A673 (cell line): ENCODE data around the gene SGCA. TPM values are rescaled to one million over a fixed set of nuclear protein-coding genes. Genes with fewer than 3 reads are reported as not detected.

Experiments
- BruUV-seq: library from RNA; stranded (reverse); fragments of 400-500 nt; replicated peaks from 2 replicates; lab custom pipeline; 2021; lab: Mats Ljungman, UMichigan
- CTCF ChIA-PET: fragments of 300-600 bp; sonication (Branson Sonifier 250); formaldehyde crosslinking; loops from one replicate; lab custom pipeline; 2022; ENCODE audit warnings: antibody characterized with exemption; lab: Charles Lee
- POLR2A ChIA-PET: fragments of 300-600 bp; sonication (Branson Sonifier 250); formaldehyde crosslinking; loops from one replicate; lab custom pipeline; 2022; ENCODE audit warnings: antibody characterized with exemption; ENCODE audit not compliant: low non-redundant PET; lab: Charles Lee
- DNase-seq: peaks from one replicate; pipeline ENCODE4 v3.0.0-alpha.2; 2015; ENCODE audit warnings: low spot score
- H3K27ac ChIP-seq: fragments of 200-600 bp; sonication (generic); 2 replicates; pipeline ENCODE4 v1.5.1; 2016; ENCODE audit warnings: mixed run types, low read depth, mild to moderate bottlenecking, mixed read lengths, antibody characterized with exemption, low read length; ENCODE audit not compliant: poor library complexity, severe bottlenecking
- H3K27me3 ChIP-seq: fragments of 200-600 bp; sonication (generic); replicated peaks from 2 replicates; pipeline ENCODE4 v1.6.1; 2017; ENCODE audit warnings: mixed run types, low read depth, mild to moderate bottlenecking, mixed read lengths, antibody characterized with exemption, low read length; ENCODE audit not compliant: insufficient read depth, poor library complexity
- H3K36me3 ChIP-seq: fragments of 200-600 bp; sonication (generic); 2 replicates; pipeline ENCODE4 v1.6.1; 2016; ENCODE audit warnings: mixed run types, mild to moderate bottlenecking, mixed read lengths, antibody characterized with exemption, low read length; ENCODE audit not compliant: insufficient read depth, poor library complexity, severe bottlenecking
- H3K4me1 ChIP-seq: fragments of 200-600 bp; sonication (generic); 2 replicates; pipeline ENCODE4 v1.6.1; 2017; ENCODE audit warnings: mixed run types, mild to moderate bottlenecking, mixed read lengths, antibody characterized with exemption, low read length; ENCODE audit not compliant: insufficient read depth, poor library complexity, severe bottlenecking
- H3K4me3 ChIP-seq: fragments of 200-600 bp; sonication (generic); 2 replicates; pipeline ENCODE4 v1.5.1; 2016; ENCODE audit warnings: low read depth, mixed run types, mild to moderate bottlenecking, mixed read lengths, low read length; ENCODE audit not compliant: poor library complexity, severe bottlenecking
- H3K9me3 ChIP-seq: fragments of 200-600 bp; sonication (generic); 2 replicates; pipeline ENCODE4 v1.6.1; 2016; ENCODE audit warnings: mixed run types, low read depth, mild to moderate bottlenecking, mixed read lengths, antibody characterized with exemption, low read length; ENCODE audit not compliant: poor library complexity, severe bottlenecking
- EZH2 ChIP-seq: fragments of 200-600 bp; sonication (generic); IDR thresholded peaks from 2 replicates; pipeline ENCODE4 v1.6.1; 2017; ENCODE audit warnings: borderline replicate concordance, low read depth, mild to moderate bottlenecking, mixed read lengths, antibody characterized with exemption, low read length; ENCODE audit not compliant: poor library complexity, severe bottlenecking
- intact Hi-C: fragments of 100-400 bp; cut with micrococcal nuclease; formaldehyde crosslinking; loops from one replicate; pipeline ENCODE4 v1.10.0; 2022; ENCODE audit not compliant: unreplicated experiment
- total RNA-seq: library from RNA; stranded (reverse); gene quantifications from 2 replicates; pipeline ENCODE4 v1.2.3, GENCODE V29; 2021
- TF ChIP-seq, protein P1 (sequence below): fragments of 300-800, 200-600 bp; sonication (generic); conservative IDR thresholded peaks from 2 replicates; pipeline ENCODE4 v1.5.1; 2017; ENCODE audit warnings: low read depth, mild to moderate bottlenecking, antibody characterized with exemption, low read length, moderate library complexity, mixed read lengths

The SGCA gene
- total RNA-seq, 1 experiment from 2014 or later = not detected

DNA sequence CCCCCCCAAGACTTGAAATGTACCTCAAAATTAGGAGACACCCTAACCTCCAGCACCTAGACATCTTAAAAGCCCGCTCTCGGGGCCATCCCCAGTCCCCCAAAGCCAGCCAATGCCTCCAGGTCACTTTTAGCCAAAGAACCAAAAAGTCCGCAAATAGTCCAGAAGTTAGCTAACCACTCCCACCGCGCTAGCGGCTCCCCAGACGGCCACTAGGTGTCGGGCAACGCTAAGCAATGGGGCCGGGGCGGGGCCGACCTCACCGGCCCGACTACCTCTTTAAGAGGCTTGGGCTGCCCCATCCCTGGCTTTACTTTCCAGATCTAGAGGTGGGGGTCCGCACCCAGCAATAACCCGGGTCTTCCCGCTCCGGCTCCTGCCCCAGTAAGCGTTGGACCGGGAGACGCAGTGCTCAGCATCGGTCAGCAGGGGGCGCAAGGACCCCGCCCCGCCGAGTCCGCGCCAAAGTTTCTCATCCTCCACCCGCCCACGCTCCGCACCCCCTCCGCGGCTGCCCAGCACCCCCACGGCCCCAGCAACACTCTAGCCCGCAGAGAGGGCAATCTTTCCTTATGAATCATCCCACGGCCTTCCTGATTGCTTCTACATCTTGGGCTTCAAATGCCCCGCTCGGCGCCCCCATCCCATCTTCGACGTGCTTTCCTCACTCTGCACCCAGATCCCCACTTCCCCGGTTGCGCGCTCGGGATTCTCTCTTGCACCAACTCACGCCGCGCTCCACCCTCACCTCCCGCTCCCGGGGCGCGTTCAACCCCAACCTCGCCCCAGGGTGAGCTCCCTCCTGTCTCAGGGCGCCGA is 34.9 kb downstream of the SGCA start:
- peaks cover 19% of the 10 kb centered on the region for H3K27me3 ChIP-seq
- no peaks in the 10 kb centered on the region for H3K9me3 ChIP-seq
- peak overlapping the region; percentile 49 for H3K4me3 ChIP-seq
- ChIA-PET CTCF (interaction anchor here (0.5 to 2.3 kb wide), 23 partner anchors 12 to 936 kb away, joined by 3 to 25 read pairs (median 6); partner anchors contain the start of genes LRRC59 and TMEM92), POLR2A (interaction anchor here (0.6 kb wide), 2 partner anchors 9 to 13 kb away, joined by 3 to 24 read pairs; no protein-coding TSS in a partner anchor)
- H3K27ac ChIP-seq = no peak overlapping the region
- TF ChIP-seq, protein P1, sequence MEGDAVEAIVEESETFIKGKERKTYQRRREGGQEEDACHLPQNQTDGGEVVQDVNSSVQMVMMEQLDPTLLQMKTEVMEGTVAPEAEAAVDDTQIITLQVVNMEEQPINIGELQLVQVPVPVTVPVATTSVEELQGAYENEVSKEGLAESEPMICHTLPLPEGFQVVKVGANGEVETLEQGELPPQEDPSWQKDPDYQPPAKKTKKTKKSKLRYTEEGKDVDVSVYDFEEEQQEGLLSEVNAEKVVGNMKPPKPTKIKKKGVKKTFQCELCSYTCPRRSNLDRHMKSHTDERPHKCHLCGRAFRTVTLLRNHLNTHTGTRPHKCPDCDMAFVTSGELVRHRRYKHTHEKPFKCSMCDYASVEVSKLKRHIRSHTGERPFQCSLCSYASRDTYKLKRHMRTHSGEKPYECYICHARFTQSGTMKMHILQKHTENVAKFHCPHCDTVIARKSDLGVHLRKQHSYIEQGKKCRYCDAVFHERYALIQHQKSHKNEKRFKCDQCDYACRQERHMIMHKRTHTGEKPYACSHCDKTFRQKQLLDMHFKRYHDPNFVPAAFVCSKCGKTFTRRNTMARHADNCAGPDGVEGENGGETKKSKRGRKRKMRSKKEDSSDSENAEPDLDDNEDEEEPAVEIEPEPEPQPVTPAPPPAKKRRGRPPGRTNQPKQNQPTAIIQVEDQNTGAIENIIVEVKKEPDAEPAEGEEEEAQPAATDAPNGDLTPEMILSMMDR = peak; percentile 100
- no peak for TF ChIP-seq EZH2
- no TSS peak for BruUV-seq
- H3K4me1 ChIP-seq = peaks cover 27% of the 10 kb centered on the region
- no peaks in the 10 kb centered on the region for H3K36me3 ChIP-seq
- intact Hi-C loops = loop anchor here (1.0 kb wide), 2 partner anchors 73 to 97 kb away; no protein-coding TSS in a partner anchor
- DNase-seq = peak; percentile 92

GRCh38 chr17:50201276-50201854 is 35.6 kb downstream of the SGCA start, which contains the start of gene COL1A1:
Gene COL1A1 (minus strand): TSS chr17:50201631. CDS start chr17:50201513, 118 bp downstream.
- peaks cover 27% of the 10 kb centered on the region for H3K4me1 ChIP-seq
- no peaks in the 10 kb centered on the region for H3K9me3 ChIP-seq
- no peak within 1 kb of the TSS for H3K27ac ChIP-seq
- ChIA-PET POLR2A (interaction anchor here (0.6 kb wide), 1 partner anchor 70 kb away, joined by 3 read pairs; no protein-coding TSS in a partner anchor), CTCF (interaction anchor here (0.5 to 2.3 kb wide), 5 partner anchors 11 to 100 kb away, joined by 3 to 25 read pairs (median 23); partner anchors contain the start of gene TMEM92)
- BruUV-seq = no TSS peak
- peak within 1 kb of the TSS; percentile 49 for H3K4me3 ChIP-seq
- no peak for DNase-seq
- peaks cover 19% of the 10 kb centered on the region for H3K27me3 ChIP-seq
- H3K36me3 ChIP-seq = no peaks in the 10 kb centered on the region
- intact Hi-C loops = no loop called here
- TF ChIP-seq, protein P1 = no peak
- no peak for TF ChIP-seq EZH2

- ChIA-PET POLR2A (no interaction called here), CTCF (no interaction called here)
- Histone ChIP-seq H3K27ac (no peak overlapping the region), H3K4me1 (peaks cover 27% of the 10 kb centered on the region), H3K4me3 (no peak overlapping the region), H3K36me3 (no peaks in the 10 kb centered on the region), H3K9me3 (no peaks in the 10 kb centered on the region), H3K27me3 (peaks cover 19% of the 10 kb centered on the region)
- intact Hi-C loops = no loop called here
- no peak for DNase-seq
- BruUV-seq = no TSS peak
- TF ChIP-seq, protein P1 = no peak
- TF ChIP-seq EZH2 = no peak
These were observed 37.3 kb downstream of the SGCA start for GRCh38 chr17:50203086-50203485.
